ENCODE results near the gene OR10V1.
"Not testable (repeated sequence)": the region's sequence is repeated elsewhere in the genome, so short reads cannot be mapped to it uniquely, and the experiment has no call there.

The OR10V1 gene

DNA sequence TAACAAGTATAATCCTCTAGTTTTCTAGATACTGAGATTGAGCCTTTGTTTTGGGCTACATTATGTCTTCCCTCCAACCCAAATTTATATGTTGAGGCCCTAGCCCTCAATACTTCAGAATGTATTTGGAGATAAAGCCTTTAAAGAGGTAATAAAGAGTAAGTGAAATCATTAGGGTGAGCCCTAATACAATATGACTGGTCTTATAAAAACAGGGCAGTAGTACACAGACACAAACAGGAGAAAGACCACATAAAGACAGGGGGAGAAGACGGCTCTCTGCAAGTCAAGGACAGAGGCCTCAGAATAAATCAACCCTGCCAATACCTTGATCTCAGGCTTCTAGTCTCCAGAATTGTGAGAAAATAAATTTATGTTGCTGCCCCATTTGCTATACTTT lies 6.3 kb downstream of the OR10V1 start:
- no peak for DNase-seq

DNA sequence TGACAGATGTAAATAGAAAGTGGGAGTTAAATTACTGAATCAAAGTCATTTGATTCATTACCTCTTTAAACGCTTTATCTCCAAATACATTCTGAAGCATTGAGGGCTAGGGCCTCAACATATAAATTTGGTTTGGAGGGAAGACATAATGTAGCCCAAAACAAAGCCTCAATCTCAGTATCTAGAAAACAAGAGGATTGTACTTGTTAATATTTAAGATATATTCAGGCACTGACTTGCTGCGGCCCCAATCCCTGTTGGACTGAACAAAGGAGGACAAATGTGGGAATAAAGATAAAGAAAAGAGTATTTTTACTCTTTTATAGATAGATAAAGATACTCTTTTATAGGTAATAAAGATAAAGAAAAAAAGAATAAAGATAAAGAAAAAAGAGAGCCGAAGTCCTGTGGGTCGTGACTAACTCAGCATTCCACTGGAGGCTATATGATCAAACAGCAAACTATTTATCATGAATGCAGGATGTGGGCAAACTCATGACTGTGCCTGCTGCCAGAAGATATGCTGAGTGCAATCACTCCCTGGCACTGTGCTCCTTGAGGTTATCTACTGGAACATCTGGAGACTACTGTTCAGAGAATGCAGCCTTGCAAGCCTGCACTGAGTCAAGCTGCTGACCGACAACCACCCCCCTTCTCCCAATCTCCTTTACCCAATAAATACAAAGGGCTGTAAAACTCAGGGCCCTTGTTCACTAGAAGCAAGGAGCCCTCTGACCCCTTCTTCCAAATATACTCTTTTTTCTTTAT lies 6.9 kb downstream of the OR10V1 start:
- DNase-seq = no peak

- DNase-seq = no peak
Measured at GRCh38 chr11:59705294-59705693, 8.4 kb downstream of the OR10V1 start.

DNA sequence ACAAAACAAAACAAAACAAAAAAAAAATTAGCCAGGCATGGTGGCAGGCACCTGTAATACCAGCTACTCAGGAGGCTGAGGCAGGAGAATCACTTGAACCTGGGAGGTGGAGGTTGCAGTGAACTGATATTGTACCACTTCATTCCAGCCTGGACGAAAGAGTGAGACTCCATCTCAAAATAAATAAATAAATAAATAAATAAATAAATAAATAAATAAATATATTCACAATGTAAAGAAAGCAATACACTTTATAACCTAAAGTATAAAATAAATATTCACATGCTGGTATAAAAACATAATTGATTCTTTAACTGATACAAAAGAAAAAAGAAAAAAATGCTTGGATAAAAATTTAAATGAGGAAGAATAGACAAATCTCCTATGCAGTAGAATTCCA lies 10.1 kb downstream of the OR10V1 start:
- not testable (repeated sequence) for DNase-seq

DNA sequence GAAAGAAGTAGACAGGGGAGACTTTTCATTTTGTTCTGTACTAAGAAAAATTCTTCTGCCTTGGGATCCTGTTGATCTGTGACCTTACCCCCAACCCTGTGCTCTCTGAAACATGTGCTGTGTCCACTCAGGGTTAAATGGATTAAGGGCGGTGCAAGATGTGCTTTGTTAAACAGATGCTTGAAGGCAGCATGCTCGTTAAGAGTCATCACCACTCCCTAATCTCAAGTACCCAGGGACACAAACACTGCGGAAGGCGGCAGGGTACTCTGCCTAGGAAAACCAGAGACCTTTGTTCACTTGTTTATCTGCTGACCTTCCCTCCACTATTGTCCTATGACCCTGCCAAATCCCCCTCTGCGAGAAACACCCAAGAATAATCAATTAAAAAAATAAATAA lies 13.5 kb downstream of the OR10V1 start:
- DNase-seq = not testable (repeated sequence)

DNA sequence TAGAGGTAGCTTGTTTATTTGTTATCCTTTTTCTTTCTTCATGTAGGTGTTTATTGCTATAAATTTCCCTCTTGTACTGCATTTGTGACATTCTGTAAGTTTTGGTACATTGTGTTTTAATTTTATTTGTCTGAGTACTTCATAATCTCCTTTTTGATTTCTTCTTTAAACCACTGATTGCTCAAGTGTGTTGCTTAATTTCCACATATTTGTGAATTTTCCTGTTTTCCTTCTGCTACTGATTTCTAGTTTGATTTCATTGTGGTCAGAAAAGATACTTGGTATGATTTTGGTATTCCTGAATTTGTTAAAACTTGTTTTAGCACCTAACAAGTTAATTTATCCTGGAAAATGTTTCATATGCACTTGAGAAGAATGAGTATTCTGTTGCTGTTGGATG lies 15.1 kb downstream of the OR10V1 start:
- DNase-seq = no peak

GRCh38 chr11:59692915-59693314 lies 20.7 kb downstream of the OR10V1 start:
- no peak for DNase-seq

DNA sequence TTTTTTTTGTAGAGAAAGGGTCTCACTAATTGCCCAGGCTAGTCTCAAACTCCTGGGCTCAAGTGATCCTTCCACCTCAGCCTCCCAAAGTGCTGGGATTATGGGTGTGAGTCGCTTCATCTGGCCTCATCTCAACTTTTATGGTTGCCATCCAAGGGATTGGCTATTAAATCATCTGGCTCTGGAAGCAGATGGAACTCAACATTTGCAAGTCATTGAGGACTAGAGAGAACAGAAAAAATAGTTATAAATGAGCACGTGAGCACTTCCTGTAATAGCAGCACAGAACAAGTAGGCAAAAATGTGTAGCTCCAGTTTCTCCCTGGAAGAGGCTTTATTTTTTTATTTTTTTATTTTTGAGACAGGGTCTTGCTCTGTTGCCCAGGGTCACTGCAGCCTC lies 22.5 kb downstream of the OR10V1 start:
- no peak for DNase-seq

- no peak for DNase-seq
Measured at GRCh38 chr11:59689015-59689414, 24.6 kb downstream of the OR10V1 start.

DNA sequence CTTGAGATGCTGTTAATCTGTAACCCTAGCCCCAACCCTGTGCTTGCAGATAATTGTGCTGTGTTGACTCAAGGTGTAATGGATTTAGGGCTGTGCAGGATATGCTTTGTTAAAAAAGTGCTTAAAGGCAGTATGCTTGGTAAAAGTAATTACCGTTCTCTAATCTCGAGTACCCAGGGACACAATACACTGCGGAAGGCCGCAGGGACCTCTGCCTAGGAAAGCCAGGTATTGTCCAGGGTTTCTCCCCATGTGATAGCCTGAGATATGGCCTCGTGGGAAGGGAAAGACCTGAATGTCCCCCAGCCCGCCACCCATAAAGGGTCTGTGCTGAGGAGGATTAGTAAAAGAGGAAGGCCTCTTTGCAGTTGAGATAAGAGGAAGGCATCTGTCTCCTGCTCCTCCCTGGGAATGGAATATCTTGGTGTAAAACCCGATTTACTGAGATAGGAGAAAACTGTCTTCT lies 32.4 kb downstream of the OR10V1 start:
- DNase-seq = not testable (repeated sequence)

GRCh38 chr11:59680287-59681154 lies 33.1 kb downstream of the OR10V1 start:
- DNase-seq = peak; percentile 75

- DNase-seq = no peak
Measured at GRCh38 chr11:59679347-59679746, 34.3 kb downstream of the OR10V1 start.

- no peak for DNase-seq
Measured at GRCh38 chr11:59678813-59679165, 34.9 kb downstream of the OR10V1 start.

GRCh38 chr11:59678118-59678812 lies 35.4 kb downstream of the OR10V1 start:
- no peak for DNase-seq

DNA sequence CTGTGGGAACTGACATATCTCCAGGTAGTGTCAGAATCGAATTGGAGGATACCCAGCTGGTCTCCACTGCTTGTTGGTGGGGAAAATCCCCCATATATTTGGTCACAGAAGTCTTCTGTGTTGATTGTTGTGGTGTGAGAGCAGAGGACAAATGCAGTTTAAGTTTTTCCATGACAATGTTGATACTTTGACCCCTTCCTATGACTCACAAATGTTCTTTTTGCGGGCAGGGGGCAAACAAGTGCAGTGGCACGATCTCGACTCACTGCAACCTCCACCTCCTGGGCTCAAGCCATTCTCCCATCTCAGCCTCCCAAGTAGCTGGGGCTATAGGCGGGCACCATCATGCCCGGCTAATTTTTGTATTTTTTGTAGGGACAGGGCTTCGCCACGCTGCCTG lies 37.4 kb downstream of the OR10V1 start:
- DNase-seq = no peak

DNA sequence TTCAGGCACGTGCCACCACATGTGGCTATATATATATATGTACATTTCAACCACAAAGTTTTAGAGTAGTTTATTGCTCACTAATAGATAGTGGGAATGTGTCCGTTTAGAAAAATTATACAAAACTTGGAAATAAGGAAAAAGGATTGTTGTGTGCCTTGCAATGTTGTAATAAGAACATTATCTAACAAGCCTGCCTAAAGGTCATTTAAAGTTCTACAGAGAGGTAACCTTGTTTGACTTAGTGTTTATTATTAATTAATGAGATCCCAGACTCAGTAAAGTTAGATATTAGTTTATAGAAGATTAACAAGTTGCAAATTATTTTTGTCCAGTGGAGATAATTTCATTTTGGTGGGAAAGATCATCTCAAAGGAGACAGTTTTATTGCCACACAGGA lies 39.4 kb downstream of the OR10V1 start:
- DNase-seq = no peak

DNA sequence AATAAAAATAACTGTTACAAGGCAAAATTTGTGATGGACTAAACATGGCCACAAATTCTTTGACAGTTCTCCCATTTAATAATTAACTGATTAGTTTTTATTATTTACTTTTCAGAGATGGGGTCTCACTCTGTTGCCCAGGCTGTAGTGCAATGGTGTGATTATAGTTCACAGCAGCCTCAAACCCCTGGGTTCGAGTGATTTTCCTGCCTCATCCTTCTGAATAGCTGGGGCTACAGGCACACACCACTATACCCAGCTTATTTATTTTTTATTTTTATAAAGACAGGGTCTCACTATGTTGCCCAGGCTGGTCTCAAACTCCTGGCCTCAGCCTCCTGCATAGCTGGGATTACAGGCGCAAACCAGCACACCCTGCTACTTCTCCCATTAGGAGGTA lies 40.4 kb downstream of the OR10V1 start:
- DNase-seq = no peak

GRCh38 chr11:59671471-59671870 lies 42.2 kb downstream of the OR10V1 start:
- no peak for DNase-seq

DNA sequence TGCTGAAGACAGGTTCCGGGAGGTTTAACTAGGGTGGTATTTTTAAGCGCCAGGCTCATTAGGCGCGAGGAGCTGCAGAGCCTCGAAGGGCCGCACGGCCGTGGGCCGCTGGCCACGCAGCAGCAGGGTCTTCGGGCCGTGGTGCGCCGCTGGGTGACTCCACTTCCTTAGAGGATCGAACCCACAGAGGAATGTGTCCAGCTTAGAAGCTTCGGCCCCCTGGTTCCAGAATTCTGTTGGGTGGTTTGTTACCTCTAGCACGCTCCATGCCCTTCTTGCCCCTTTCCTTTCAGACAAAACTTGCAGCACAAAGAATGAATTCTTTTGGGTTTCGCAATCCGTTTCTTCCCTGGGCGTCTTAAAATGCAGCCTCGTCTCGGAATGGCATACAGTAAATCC lies 44.0 kb downstream of the OR10V1 start:
- DNase-seq = no peak

DNA sequence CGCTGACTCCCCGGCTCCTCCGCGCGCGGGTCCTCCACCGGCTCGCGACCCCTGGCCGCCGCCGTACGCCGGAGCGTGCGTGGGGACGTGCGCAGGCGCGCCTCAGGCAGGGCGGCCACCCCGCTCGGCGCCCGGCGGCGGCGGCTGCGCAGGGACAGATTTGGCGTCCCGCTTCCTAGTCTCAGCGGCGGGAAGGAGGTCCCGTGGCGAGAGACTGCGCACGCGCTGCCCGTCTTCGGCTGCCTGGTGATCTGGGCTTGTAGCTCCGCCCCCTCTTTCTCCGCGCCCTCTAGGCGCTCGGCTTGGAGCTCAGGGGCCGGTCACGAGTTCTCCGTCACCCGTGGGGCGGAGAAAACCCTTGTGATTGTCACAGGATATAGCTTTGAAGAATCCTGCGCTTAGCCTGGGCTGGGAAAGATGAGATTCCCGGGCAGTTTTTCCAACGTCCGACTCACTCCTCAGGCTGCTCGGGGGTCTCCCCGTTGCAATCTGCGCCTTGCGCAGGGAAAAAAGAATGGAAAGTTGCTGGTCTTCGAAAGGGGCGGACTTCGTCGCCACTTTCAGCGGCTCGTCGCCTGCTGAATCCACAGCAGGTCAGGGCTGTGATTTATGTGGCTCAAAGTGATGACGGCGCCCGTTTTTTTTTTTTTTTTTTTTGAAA lies 44.6 kb downstream of the OR10V1 start, which contains the start of gene PATL1:
TSS of gene PATL1 (minus strand) at position 88 of the 661 bp plus-strand sequence. CDS start 142 bp downstream, outside the sequence.
- DNase-seq = peak; percentile 99

GRCh38 chr11:59668188-59668949 lies 45.3 kb downstream of the OR10V1 start:
- no peak for DNase-seq

DNA sequence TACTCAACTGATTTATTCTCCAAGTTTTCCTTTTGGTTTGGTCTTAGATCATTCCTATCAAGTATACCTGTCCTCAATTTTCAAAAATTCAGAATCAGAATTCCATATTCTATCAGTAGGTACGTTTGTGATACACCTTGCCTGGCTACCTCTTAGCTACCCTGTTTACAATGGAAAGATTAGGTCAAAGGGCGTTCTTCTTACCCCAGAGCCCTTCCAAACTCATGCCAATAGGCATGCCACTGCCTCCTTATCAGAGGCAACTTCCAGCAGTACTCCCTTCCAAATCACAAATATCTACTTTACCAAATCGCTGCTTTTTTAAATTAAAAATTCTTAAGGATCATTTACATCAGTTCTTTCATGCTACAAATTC lies 45.8 kb downstream of the OR10V1 start:
- DNase-seq = no peak
